ENCODE data around the gene TRAPPC11.

DNA sequence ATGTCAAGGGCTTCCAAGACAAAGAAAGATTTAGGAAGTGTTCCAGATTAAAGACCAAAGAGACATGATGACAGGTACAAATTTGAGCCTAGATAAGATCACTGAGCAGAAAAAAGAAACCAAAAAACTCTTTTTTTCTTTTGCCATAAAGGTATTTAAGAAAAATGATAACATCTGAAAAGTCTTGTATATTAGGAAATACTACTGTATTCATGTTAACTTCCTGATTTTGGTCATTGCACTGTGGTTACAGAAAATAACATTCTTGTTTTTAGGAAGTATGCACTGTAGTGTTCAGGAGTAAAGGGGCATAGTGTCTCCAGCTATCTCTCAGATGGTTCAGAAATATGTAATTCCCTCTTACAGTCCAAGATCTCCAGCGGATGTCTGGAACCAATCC lies 37.2 kb upstream of the TRAPPC11 start:
- TF ChIP-seq CTCF (conservative IDR thresholded peaks at IDR 0.05; ENCODE audit: low read depth in 2 of 2) (no peak), EZH2 (IDR thresholded peaks at IDR 0.05; ENCODE audit: low read depth, unreplicated experiment) (no peak), JUNB (IDR thresholded peaks at IDR 0.05; ENCODE audit: unreplicated experiment) (no peak), EZH2phosphoT487 (IDR thresholded peaks at IDR 0.05; ENCODE audit: unreplicated experiment) (no peak), ETS1 (IDR thresholded peaks at IDR 0.05) (no peak), CREB1 (CRISPR knock-in tag; IDR thresholded peaks at IDR 0.05; ENCODE audit: low read depth) (no peak)
- TF ChIP-seq, protein P1, sequence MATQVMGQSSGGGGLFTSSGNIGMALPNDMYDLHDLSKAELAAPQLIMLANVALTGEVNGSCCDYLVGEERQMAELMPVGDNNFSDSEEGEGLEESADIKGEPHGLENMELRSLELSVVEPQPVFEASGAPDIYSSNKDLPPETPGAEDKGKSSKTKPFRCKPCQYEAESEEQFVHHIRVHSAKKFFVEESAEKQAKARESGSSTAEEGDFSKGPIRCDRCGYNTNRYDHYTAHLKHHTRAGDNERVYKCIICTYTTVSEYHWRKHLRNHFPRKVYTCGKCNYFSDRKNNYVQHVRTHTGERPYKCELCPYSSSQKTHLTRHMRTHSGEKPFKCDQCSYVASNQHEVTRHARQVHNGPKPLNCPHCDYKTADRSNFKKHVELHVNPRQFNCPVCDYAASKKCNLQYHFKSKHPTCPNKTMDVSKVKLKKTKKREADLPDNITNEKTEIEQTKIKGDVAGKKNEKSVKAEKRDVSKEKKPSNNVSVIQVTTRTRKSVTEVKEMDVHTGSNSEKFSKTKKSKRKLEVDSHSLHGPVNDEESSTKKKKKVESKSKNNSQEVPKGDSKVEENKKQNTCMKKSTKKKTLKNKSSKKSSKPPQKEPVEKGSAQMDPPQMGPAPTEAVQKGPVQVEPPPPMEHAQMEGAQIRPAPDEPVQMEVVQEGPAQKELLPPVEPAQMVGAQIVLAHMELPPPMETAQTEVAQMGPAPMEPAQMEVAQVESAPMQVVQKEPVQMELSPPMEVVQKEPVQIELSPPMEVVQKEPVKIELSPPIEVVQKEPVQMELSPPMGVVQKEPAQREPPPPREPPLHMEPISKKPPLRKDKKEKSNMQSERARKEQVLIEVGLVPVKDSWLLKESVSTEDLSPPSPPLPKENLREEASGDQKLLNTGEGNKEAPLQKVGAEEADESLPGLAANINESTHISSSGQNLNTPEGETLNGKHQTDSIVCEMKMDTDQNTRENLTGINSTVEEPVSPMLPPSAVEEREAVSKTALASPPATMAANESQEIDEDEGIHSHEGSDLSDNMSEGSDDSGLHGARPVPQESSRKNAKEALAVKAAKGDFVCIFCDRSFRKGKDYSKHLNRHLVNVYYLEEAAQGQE (IDR thresholded peaks at IDR 0.05; ENCODE audit: unreplicated experiment): no peak

All from GM23338 (cell line).